GM23338 (cell line): Measurements from ENCODE around the gene PRSS23. TPM values are rescaled to one million over a fixed set of nuclear protein-coding genes. Genes with fewer than 3 reads are reported as not detected.

Experiments
- ATAC-seq: fragments of 200-7000 bp; cut with Tn5 transposase; 3 replicates; pipeline ENCODE4 v1.9.1; 2020
- DNase-seq: peaks from one replicate; pipeline ENCODE4 v3.0.0-alpha.2; 2015; ENCODE audit warnings: low spot score
- H2AFZ ChIP-seq: fragments of 200-600 bp; sonication (generic); 2 replicates; pipeline ENCODE4 v1.8.0; 2016; ENCODE audit warnings: antibody characterized with exemption, mild to moderate bottlenecking, moderate library complexity
- H3F3A ChIP-seq: fragments of 200-600 bp; sonication (generic); replicated peaks from 2 replicates; pipeline ENCODE4 v1.8.0; 2017; ENCODE audit warnings: antibody characterized with exemption, mixed run types, low read depth
- H3K27ac ChIP-seq: fragments of 200-600 bp; sonication (generic); 2 replicates; pipeline ENCODE4 v1.6.1; 2016; ENCODE audit warnings: low read depth
- H3K27me3 ChIP-seq: fragments of 200-600 bp; sonication (generic); 2 replicates; pipeline ENCODE4 v1.8.0; 2016; ENCODE audit warnings: mild to moderate bottlenecking, mixed run types, moderate library complexity; ENCODE audit not compliant: insufficient read depth
- H3K36me3 ChIP-seq: fragments of 200-600 bp; sonication (generic); 2 replicates; pipeline ENCODE4 v1.8.0; 2016; ENCODE audit warnings: mild to moderate bottlenecking; ENCODE audit not compliant: insufficient read depth
- H3K4me1 ChIP-seq: fragments of 200-600 bp; sonication (generic); 2 replicates; pipeline ENCODE4 v1.8.0; 2016; ENCODE audit warnings: mild to moderate bottlenecking, moderate library complexity; ENCODE audit not compliant: insufficient read depth
- H3K4me2 ChIP-seq: fragments of 200-600 bp; sonication (generic); 2 replicates; pipeline ENCODE4 v1.7.1; 2017; ENCODE audit warnings: mixed run types
- H3K4me3 ChIP-seq: fragments of 200-600 bp; sonication (generic); 2 replicates; pipeline ENCODE4 v1.6.1; 2016; ENCODE audit warnings: mixed run types
- H3K79me2 ChIP-seq: fragments of 200-600 bp; sonication (generic); replicated peaks from 2 replicates; pipeline ENCODE4 v1.8.0; 2017; ENCODE audit warnings: mild to moderate bottlenecking; ENCODE audit not compliant: insufficient read depth
- H3K9me2 ChIP-seq: fragments of 200-600 bp; sonication (generic); 2 replicates; pipeline ENCODE4 v1.8.0; 2017; ENCODE audit not compliant: insufficient read depth
- H4K20me1 ChIP-seq: fragments of 200-600 bp; sonication (generic); replicated peaks from 2 replicates; pipeline ENCODE4 v1.8.0; 2017; ENCODE audit warnings: mild to moderate bottlenecking; ENCODE audit not compliant: insufficient read depth
- H3K27ac Mint-ChIP-seq: 2 replicates; pipeline ENCODE4 v1.8.0; 2020; ENCODE audit warnings: inconsistent platforms, mild to moderate bottlenecking, moderate library complexity, mixed read lengths
- H3K27me3 Mint-ChIP-seq: 3 replicates; pipeline ENCODE4 v1.8.0; 2022; ENCODE audit warnings: low read depth, mild to moderate bottlenecking, moderate library complexity, mixed read lengths, inconsistent platforms; ENCODE audit not compliant: insufficient read depth, poor library complexity
- H3K36me3 Mint-ChIP-seq: 3 replicates; pipeline ENCODE4 v1.8.0; 2021; ENCODE audit warnings: low read depth, mild to moderate bottlenecking, inconsistent platforms, moderate library complexity, mixed read lengths
- H3K4me1 Mint-ChIP-seq: 3 replicates; pipeline ENCODE4 v1.8.0; 2020; ENCODE audit warnings: mild to moderate bottlenecking, inconsistent platforms, mixed read lengths
- H3K4me3 Mint-ChIP-seq: 3 replicates; pipeline ENCODE4 v1.8.0; 2021; ENCODE audit warnings: moderate library complexity, mild to moderate bottlenecking, inconsistent platforms, mixed read lengths
- H3K9me3 Mint-ChIP-seq: 3 replicates; pipeline ENCODE4 v1.8.0; 2020; ENCODE audit warnings: moderate library complexity, mild to moderate bottlenecking, inconsistent platforms, mixed read lengths
- EZH2 ChIP-seq: fragments of 200-600 bp; sonication (generic); IDR thresholded peaks from one replicate; pipeline ENCODE4 v1.8.0; 2017; ENCODE audit warnings: antibody characterized with exemption, mild to moderate bottlenecking, low read depth; ENCODE audit not compliant: unreplicated experiment
- JUNB ChIP-seq: IDR thresholded peaks from one replicate; pipeline ENCODE4 v1.6.1; 2016; ENCODE audit warnings: antibody characterized with exemption; ENCODE audit not compliant: unreplicated experiment
- NANOG ChIP-seq: IDR thresholded peaks from 2 replicates; pipeline ENCODE4 v1.6.1; 2016; ENCODE audit warnings: antibody characterized with exemption, borderline replicate concordance
- STAT1 ChIP-seq: IDR thresholded peaks from one replicate; pipeline ENCODE4 v1.6.1; 2016; ENCODE audit warnings: antibody characterized with exemption; ENCODE audit not compliant: unreplicated experiment
- ZNF114 ChIP-seq: fragments of 250-450 bp; sonication (Bioruptor Pico); IDR thresholded peaks from 2 replicates; pipeline ENCODE4 v1.5.0; 2020; ENCODE audit warnings: mild to moderate bottlenecking, moderate library complexity
- polyA plus RNA-seq: library from polyadenylated mRNA; unstranded; fragments of >200 nt; fragmentation: Nextera tagmentation; extraction: Ambion mirVana; gene quantifications from 2 replicates; pipeline ENCODE4 v1.2.1, GENCODE V29; 2016
- total RNA-seq: library from RNA; depleted of rRNA; stranded (reverse); fragments of >200 nt; shearing (Covaris generic); gene quantifications from 2 replicates; pipeline ENCODE4 v1.2.3, GENCODE V29; 2014
- TF ChIP-seq, protein P1 (sequence below), 2 experiments: fragments of 200-600 bp in 1 of 2; sonication (generic) in 1 of 2; conservative IDR thresholded peaks; 2 replicates each; pipeline versions ENCODE4 v1.5.1 to v1.6.1; 2016 to 2017; ENCODE audit warnings: antibody characterized with exemption in 2 of 2, low read depth in 2 of 2, mild to moderate bottlenecking in 2 of 2, moderate library complexity in 1 of 2
- TF ChIP-seq, protein P2 (sequence below): IDR thresholded peaks from one replicate; pipeline ENCODE4 v1.6.1; 2018; ENCODE audit warnings: antibody characterized with exemption; ENCODE audit not compliant: unreplicated experiment

The PRSS23 gene
- total and polyA plus RNA-seq, 2 experiments from 2014 or later = 3.9 to 4.7 TPM

GRCh38 chr11:86790867-86791849, 9.2 kb upstream of the PRSS23 start:
- Mint-ChIP-seq H3K27ac (no peak overlapping the region), H3K4me3 (no peak overlapping the region), H3K36me3 (no peaks in the 10 kb centered on the region), H3K27me3 (no peaks in the 10 kb centered on the region), H3K9me3 (no peaks in the 10 kb centered on the region), H3K4me1 (no peaks in the 10 kb centered on the region)
- DNase-seq (no peak), ATAC-seq (no peak)
- Histone ChIP-seq H3F3A (no peaks in the 10 kb centered on the region), H3K4me1 (no peaks in the 10 kb centered on the region), H3K4me2 (no peak overlapping the region), H3K4me3 (no peak overlapping the region), H3K79me2 (no peaks in the 10 kb centered on the region), H3K27ac (no peak overlapping the region), H3K9me2 (no peaks in the 10 kb centered on the region), H3K36me3 (no peaks in the 10 kb centered on the region), H3K27me3 (no peaks in the 10 kb centered on the region), H2AFZ (0 out of 2 replicates have a peak overlapping the region, but pooled peaks have one; percentile 74), H4K20me1 (no peaks in the 10 kb centered on the region)
- TF ChIP-seq, protein P1, sequence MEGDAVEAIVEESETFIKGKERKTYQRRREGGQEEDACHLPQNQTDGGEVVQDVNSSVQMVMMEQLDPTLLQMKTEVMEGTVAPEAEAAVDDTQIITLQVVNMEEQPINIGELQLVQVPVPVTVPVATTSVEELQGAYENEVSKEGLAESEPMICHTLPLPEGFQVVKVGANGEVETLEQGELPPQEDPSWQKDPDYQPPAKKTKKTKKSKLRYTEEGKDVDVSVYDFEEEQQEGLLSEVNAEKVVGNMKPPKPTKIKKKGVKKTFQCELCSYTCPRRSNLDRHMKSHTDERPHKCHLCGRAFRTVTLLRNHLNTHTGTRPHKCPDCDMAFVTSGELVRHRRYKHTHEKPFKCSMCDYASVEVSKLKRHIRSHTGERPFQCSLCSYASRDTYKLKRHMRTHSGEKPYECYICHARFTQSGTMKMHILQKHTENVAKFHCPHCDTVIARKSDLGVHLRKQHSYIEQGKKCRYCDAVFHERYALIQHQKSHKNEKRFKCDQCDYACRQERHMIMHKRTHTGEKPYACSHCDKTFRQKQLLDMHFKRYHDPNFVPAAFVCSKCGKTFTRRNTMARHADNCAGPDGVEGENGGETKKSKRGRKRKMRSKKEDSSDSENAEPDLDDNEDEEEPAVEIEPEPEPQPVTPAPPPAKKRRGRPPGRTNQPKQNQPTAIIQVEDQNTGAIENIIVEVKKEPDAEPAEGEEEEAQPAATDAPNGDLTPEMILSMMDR (conservative IDR thresholded peaks at IDR 0.05; ENCODE audit: low read depth in 2 of 2) = no peak
- no peak for TF ChIP-seq STAT1
- TF ChIP-seq, protein P2, sequence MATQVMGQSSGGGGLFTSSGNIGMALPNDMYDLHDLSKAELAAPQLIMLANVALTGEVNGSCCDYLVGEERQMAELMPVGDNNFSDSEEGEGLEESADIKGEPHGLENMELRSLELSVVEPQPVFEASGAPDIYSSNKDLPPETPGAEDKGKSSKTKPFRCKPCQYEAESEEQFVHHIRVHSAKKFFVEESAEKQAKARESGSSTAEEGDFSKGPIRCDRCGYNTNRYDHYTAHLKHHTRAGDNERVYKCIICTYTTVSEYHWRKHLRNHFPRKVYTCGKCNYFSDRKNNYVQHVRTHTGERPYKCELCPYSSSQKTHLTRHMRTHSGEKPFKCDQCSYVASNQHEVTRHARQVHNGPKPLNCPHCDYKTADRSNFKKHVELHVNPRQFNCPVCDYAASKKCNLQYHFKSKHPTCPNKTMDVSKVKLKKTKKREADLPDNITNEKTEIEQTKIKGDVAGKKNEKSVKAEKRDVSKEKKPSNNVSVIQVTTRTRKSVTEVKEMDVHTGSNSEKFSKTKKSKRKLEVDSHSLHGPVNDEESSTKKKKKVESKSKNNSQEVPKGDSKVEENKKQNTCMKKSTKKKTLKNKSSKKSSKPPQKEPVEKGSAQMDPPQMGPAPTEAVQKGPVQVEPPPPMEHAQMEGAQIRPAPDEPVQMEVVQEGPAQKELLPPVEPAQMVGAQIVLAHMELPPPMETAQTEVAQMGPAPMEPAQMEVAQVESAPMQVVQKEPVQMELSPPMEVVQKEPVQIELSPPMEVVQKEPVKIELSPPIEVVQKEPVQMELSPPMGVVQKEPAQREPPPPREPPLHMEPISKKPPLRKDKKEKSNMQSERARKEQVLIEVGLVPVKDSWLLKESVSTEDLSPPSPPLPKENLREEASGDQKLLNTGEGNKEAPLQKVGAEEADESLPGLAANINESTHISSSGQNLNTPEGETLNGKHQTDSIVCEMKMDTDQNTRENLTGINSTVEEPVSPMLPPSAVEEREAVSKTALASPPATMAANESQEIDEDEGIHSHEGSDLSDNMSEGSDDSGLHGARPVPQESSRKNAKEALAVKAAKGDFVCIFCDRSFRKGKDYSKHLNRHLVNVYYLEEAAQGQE = no peak
- TF ChIP-seq NANOG = no peak
- no peak for TF ChIP-seq EZH2
- no peak for TF ChIP-seq ZNF114 (CRISPR knock-in tag)
- no peak for TF ChIP-seq JUNB

DNA sequence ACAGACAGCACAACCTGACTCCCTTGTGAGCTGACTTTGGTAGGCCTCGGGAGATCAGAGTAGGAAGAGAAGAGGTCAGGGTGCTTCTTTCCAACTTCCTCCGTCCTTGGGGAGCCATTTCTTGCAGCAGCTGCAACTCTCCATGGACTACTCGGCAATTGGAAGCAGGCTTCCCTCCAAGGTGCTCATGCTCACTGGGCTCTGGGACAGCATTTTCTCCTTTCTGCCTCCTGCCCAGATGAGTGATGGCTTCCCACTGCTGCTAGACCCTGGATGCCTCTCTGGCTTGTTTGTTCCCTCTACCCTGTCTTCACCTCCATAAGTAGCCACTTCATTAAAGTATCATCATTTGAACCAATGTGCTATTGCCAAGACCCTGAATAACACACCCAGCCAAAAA, 8.2 kb upstream of the PRSS23 start:
- no peak overlapping the region for H3K27ac ChIP-seq
- H3K27me3 Mint-ChIP-seq = no peaks in the 10 kb centered on the region
- H3K4me3 Mint-ChIP-seq = no peak overlapping the region
- no peaks in the 10 kb centered on the region for H3K9me2 ChIP-seq
- no peak for ATAC-seq
- H3F3A ChIP-seq = no peaks in the 10 kb centered on the region
- no peaks in the 10 kb centered on the region for H3K36me3 ChIP-seq
- H3K4me1 Mint-ChIP-seq = no peaks in the 10 kb centered on the region
- no peak for DNase-seq
- H3K79me2 ChIP-seq = no peaks in the 10 kb centered on the region
- H3K27me3 ChIP-seq = 0 out of 2 replicates have a peak, but pooled peaks cover 2% of the 10 kb centered on the region
- no peak overlapping the region for H3K27ac Mint-ChIP-seq
- H4K20me1 ChIP-seq = no peaks in the 10 kb centered on the region
- H3K4me3 ChIP-seq = no peak overlapping the region
- no peaks in the 10 kb centered on the region for H3K4me1 ChIP-seq
- H3K36me3 Mint-ChIP-seq = no peaks in the 10 kb centered on the region
- H2AFZ ChIP-seq = peak overlapping the region; percentile 43; the same call in 1 of the 2 replicates
- no peak overlapping the region for H3K4me2 ChIP-seq
- no peaks in the 10 kb centered on the region for H3K9me3 Mint-ChIP-seq
- TF ChIP-seq EZH2 = no peak
- TF ChIP-seq, protein P1 (conservative IDR thresholded peaks at IDR 0.05; ENCODE audit: low read depth in 2 of 2) = no peak
